SU-DHL-6 (cell line): ENCODE data around the gene GALNT15.

Experiments used
- H2AFZ ChIP-seq: fragments of 200-600 bp; sonication (generic); 2 replicates; pipeline ENCODE4 v1.6.1; 2014; ENCODE audit warnings: low read depth, mild to moderate bottlenecking, moderate library complexity, mixed read lengths, antibody characterized with exemption, low read length; ENCODE audit not compliant: severe bottlenecking
- H3F3A ChIP-seq: fragments of 200-600 bp; shearing (Covaris generic); 2 replicates; pipeline ENCODE4 v1.6.0; 2016; ENCODE audit warnings: antibody characterized with exemption, mild to moderate bottlenecking; ENCODE audit not compliant: insufficient read depth
- H3K27ac ChIP-seq: fragments of 200-600 bp; sonication (generic); 2 replicates; pipeline ENCODE4 v1.5.1; 2016; ENCODE audit warnings: low read depth, mild to moderate bottlenecking, low read length, moderate library complexity, mixed read lengths
- H3K27me3 ChIP-seq: fragments of 200-600 bp; sonication (generic), shearing (Covaris generic); 2 replicates; pipeline ENCODE4 v1.6.0; 2014; ENCODE audit warnings: mild to moderate bottlenecking, low read length
- H3K36me3 ChIP-seq: fragments of 200-600 bp; sonication (generic); 2 replicates; pipeline ENCODE4 v1.6.1; 2014; ENCODE audit warnings: mild to moderate bottlenecking, low read length, mixed read lengths
- H3K4me2 ChIP-seq: fragments of 300-600, 200-600 bp; shearing (Covaris generic), sonication (generic); 2 replicates; pipeline ENCODE4 v1.6.0; 2014; ENCODE audit warnings: low read length, low read depth, mild to moderate bottlenecking; ENCODE audit not compliant: poor library complexity, severe bottlenecking
- H3K4me3 ChIP-seq: fragments of 200-600 bp; sonication (generic); 2 replicates; pipeline ENCODE4 v1.5.1; 2014; ENCODE audit warnings: antibody characterized with exemption, low read length, mild to moderate bottlenecking, mixed read lengths; ENCODE audit not compliant: insufficient read depth, poor library complexity, severe bottlenecking
- H3K79me2 ChIP-seq: fragments of 200-600 bp; sonication (generic); 2 replicates; pipeline ENCODE4 v1.6.1; 2014; ENCODE audit warnings: mild to moderate bottlenecking, low read length, moderate library complexity; ENCODE audit not compliant: insufficient read depth
- H3K9ac ChIP-seq: fragments of 200-600 bp; sonication (generic); 2 replicates; pipeline ENCODE4 v1.7.0; 2014; ENCODE audit warnings: mild to moderate bottlenecking, low read length
- H3K9me2 ChIP-seq: fragments of 200-600 bp; sonication (generic); replicated peaks from 2 replicates; pipeline ENCODE4 v1.6.1; 2014; ENCODE audit warnings: low read length; ENCODE audit not compliant: insufficient read depth
- H3K9me3 ChIP-seq: fragments of 200-600 bp; sonication (generic); 2 replicates; pipeline ENCODE4 v1.6.1; 2014; ENCODE audit warnings: low read length, mixed read lengths; ENCODE audit not compliant: insufficient read depth
- H4K20me1 ChIP-seq: fragments of 200-600 bp; sonication (generic); 2 replicates; pipeline ENCODE4 v1.6.1; 2014; ENCODE audit warnings: low read depth, mild to moderate bottlenecking, antibody characterized with exemption, low read length, moderate library complexity, mixed read lengths
- CTCF ChIP-seq: fragments of 200-600 bp; sonication (generic); IDR thresholded peaks from one replicate; pipeline ENCODE4 v1.5.1; 2017; ENCODE audit warnings: antibody characterized with exemption, mild to moderate bottlenecking, low read length, moderate library complexity; ENCODE audit not compliant: insufficient read depth, poor library complexity, severe bottlenecking
- EZH2phosphoT487 ChIP-seq: fragments of 200-600 bp; sonication (generic), shearing (Covaris generic); conservative IDR thresholded peaks from 2 replicates; pipeline ENCODE4 v1.6.1; 2018; ENCODE audit warnings: mild to moderate bottlenecking, antibody characterized with exemption, low read length, moderate library complexity, mixed read lengths

GALNT15 gene

DNA sequence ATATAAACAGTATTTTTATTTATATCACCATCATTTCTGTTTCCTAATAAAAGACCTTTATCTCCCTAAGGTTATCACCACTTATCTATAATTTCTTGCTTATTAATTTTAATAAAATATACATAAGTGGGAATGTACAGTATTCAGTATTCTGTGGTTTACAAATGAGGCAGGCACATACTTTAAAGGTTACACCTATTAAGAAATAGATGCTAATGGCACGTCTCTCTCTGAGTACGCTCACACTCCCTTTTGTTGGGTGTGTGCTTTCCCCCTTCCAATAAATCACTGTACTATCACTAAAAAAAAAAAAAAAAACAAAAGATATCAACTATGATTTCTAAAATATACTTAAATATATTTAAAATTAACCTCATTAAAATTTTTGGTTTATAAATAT is 99.4 kb downstream of the GALNT15 start:
- TF ChIP-seq EZH2phosphoT487 (no peak), CTCF (no peak)
- peaks cover 5% of the 10 kb centered on the region; the same call in 1 of the 2 replicates for H3K79me2 ChIP-seq
- H3K27me3 ChIP-seq: no peaks in the 10 kb centered on the region
- no peak overlapping the region for H3K9ac ChIP-seq
- H2AFZ ChIP-seq: no peak overlapping the region
- no peaks in the 10 kb centered on the region for H3K9me3 ChIP-seq
- H3K4me3 ChIP-seq: no peak overlapping the region
- no peak overlapping the region for H3K4me2 ChIP-seq
- no peaks in the 10 kb centered on the region for H4K20me1 ChIP-seq
- no peaks in the 10 kb centered on the region for H3F3A ChIP-seq
- H3K36me3 ChIP-seq: peaks cover 20% of the 10 kb centered on the region; the same call in 1 of the 2 replicates
- H3K9me2 ChIP-seq: no peaks in the 10 kb centered on the region
- no peak overlapping the region for H3K27ac ChIP-seq

DNA sequence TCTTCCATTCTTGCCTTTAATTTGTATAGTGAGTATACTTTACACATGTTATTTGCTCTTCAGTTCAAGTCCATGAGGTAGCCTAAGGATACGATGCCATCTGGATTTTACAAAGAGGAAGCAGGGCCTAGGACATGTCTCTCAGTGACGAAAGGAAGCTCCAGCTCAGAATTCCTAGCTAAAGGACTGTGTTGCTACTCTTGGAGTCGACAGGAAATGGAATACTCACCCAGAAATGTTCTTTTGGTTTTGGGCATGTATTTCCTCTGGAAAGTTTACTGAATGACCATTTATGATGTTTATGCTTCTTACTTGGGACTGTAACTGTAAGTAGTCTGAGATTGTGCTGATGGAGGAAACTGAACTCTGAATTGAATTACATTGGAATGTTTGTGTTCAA is 103.0 kb downstream of the GALNT15 start:
- no peak overlapping the region for H3K27ac ChIP-seq
- H3K9me3 ChIP-seq: no peaks in the 10 kb centered on the region
- no peak overlapping the region for H3K9ac ChIP-seq
- H3K4me2 ChIP-seq: no peak overlapping the region
- no peak overlapping the region for H2AFZ ChIP-seq
- H3K36me3 ChIP-seq: 0 out of 2 replicates have a peak, but pooled peaks cover 5% of the 10 kb centered on the region
- TF ChIP-seq EZH2phosphoT487: no peak
- TF ChIP-seq CTCF: no peak
- no peaks in the 10 kb centered on the region for H3F3A ChIP-seq
- H3K4me3 ChIP-seq: no peak overlapping the region
- H4K20me1 ChIP-seq: no peaks in the 10 kb centered on the region
- no peaks in the 10 kb centered on the region for H3K9me2 ChIP-seq
- no peaks in the 10 kb centered on the region for H3K79me2 ChIP-seq
- H3K27me3 ChIP-seq: no peaks in the 10 kb centered on the region

GRCh38 chr3:16279010-16279801 is 104.7 kb downstream of the GALNT15 start:
- H2AFZ ChIP-seq: no peak overlapping the region
- no peaks in the 10 kb centered on the region for H4K20me1 ChIP-seq
- 0 out of 2 replicates have a peak, but pooled peaks cover 5% of the 10 kb centered on the region for H3K36me3 ChIP-seq

More at GRCh38 chr3:16279010-16279801, 104.7 kb downstream of the GALNT15 start:
- Histone ChIP-seq H3K27me3 (no peaks in the 10 kb centered on the region), H3K9me2 (no peaks in the 10 kb centered on the region), H3F3A (no peaks in the 10 kb centered on the region), H3K4me3 (no peak overlapping the region), H3K9me3 (no peaks in the 10 kb centered on the region), H3K79me2 (no peaks in the 10 kb centered on the region), H3K4me2 (no peak overlapping the region), H3K9ac (no peak overlapping the region), H3K27ac (no peak overlapping the region)
- TF ChIP-seq CTCF: no peak
- TF ChIP-seq EZH2phosphoT487: no peak
